DOHH2 (cell line): Measurements from ENCODE around the gene NEU3.
"Not testable (repeated sequence)": the region's sequence is repeated elsewhere in the genome, so short reads cannot be mapped to it uniquely, and the experiment has no call there.

Experiments
- H3F3A ChIP-seq: fragments of 200-600 bp; sonication (generic), shearing (Covaris generic); 2 replicates; pipeline ENCODE4 v1.6.0; 2016; ENCODE audit warnings: antibody characterized with exemption, mild to moderate bottlenecking; ENCODE audit not compliant: control insufficient read depth, insufficient read depth
- H3K27ac ChIP-seq: fragments of 200-600 bp; sonication (generic); 2 replicates; pipeline ENCODE4 v1.5.1; 2014; ENCODE audit warnings: low read depth, mild to moderate bottlenecking, low read length, moderate library complexity
- H3K27me3 ChIP-seq: fragments of 200-600 bp; sonication (generic); 2 replicates; pipeline ENCODE4 v1.6.1; 2014; ENCODE audit warnings: mild to moderate bottlenecking, low read length, mixed read lengths; ENCODE audit not compliant: control insufficient read depth
- H3K36me3 ChIP-seq: fragments of 200-600 bp; sonication (generic); 2 replicates; pipeline ENCODE4 v1.6.1; 2014; ENCODE audit warnings: mild to moderate bottlenecking, low read length, moderate library complexity, mixed read lengths; ENCODE audit not compliant: control insufficient read depth
- H3K4me1 ChIP-seq: fragments of 200-600 bp; sonication (generic); 2 replicates; pipeline ENCODE4 v1.6.1; 2014; ENCODE audit warnings: mild to moderate bottlenecking, low read length, mixed read lengths; ENCODE audit not compliant: control insufficient read depth
- H3K4me2 ChIP-seq: fragments of 200-600 bp; sonication (generic); 2 replicates; pipeline ENCODE4 v1.6.0; 2014; ENCODE audit warnings: mild to moderate bottlenecking, low read length, moderate library complexity
- H3K4me3 ChIP-seq: fragments of 200-600 bp; sonication (generic); 2 replicates; pipeline ENCODE4 v1.5.1; 2014; ENCODE audit warnings: mild to moderate bottlenecking, low read length, mixed read lengths
- H3K79me2 ChIP-seq: fragments of 200-600 bp; sonication (generic); 2 replicates; pipeline ENCODE4 v1.6.1; 2014; ENCODE audit warnings: mild to moderate bottlenecking, low read length, mixed read lengths; ENCODE audit not compliant: control insufficient read depth
- H3K9me2 ChIP-seq: fragments of 200-600 bp; sonication (generic); replicated peaks from 2 replicates; pipeline ENCODE4 v1.6.1; 2014; ENCODE audit warnings: mild to moderate bottlenecking, low read length, mixed read lengths; ENCODE audit not compliant: control insufficient read depth
- H3K9me3 ChIP-seq: fragments of 200-600 bp; sonication (generic); 2 replicates; pipeline ENCODE4 v1.6.1; 2014; ENCODE audit warnings: antibody characterized with exemption, low read length, mixed read lengths; ENCODE audit not compliant: control insufficient read depth, insufficient read depth
- H4K20me1 ChIP-seq: fragments of 200-600 bp; sonication (generic); 2 replicates; pipeline ENCODE4 v1.6.0; 2014; ENCODE audit warnings: low read depth, mild to moderate bottlenecking, antibody characterized with exemption, low read length, moderate library complexity; ENCODE audit not compliant: control insufficient read depth, insufficient read depth
- EZH2phosphoT487 ChIP-seq: fragments of 200-600 bp; sonication (generic); IDR thresholded peaks from 2 replicates; pipeline ENCODE4 v1.6.1; 2017; ENCODE audit warnings: borderline replicate concordance, mild to moderate bottlenecking, antibody characterized with exemption, low read length, moderate library complexity, mixed read lengths
- TF ChIP-seq, protein P1 (sequence below): fragments of 200-600 bp; sonication (generic); IDR thresholded peaks from one replicate; pipeline ENCODE4 v1.5.1; 2014; ENCODE audit warnings: antibody characterized with exemption, mild to moderate bottlenecking, low read depth, low read length; ENCODE audit not compliant: poor library complexity, severe bottlenecking

The NEU3 gene

GRCh38 chr11:74984070-74984469, 4.7 kb upstream of the NEU3 start:
- H3K4me3 ChIP-seq: no peak overlapping the region
- H3K27ac ChIP-seq: no peak overlapping the region
- H3K4me2 ChIP-seq: no peak overlapping the region
- no peaks in the 10 kb centered on the region for H3K27me3 ChIP-seq
- no peaks in the 10 kb centered on the region for H3K9me3 ChIP-seq
- H3K79me2 ChIP-seq: peaks cover 3% of the 10 kb centered on the region
- no peaks in the 10 kb centered on the region for H3K9me2 ChIP-seq
- peaks cover 19% of the 10 kb centered on the region for H3F3A ChIP-seq
- no peak for TF ChIP-seq EZH2phosphoT487
- TF ChIP-seq, protein P1, sequence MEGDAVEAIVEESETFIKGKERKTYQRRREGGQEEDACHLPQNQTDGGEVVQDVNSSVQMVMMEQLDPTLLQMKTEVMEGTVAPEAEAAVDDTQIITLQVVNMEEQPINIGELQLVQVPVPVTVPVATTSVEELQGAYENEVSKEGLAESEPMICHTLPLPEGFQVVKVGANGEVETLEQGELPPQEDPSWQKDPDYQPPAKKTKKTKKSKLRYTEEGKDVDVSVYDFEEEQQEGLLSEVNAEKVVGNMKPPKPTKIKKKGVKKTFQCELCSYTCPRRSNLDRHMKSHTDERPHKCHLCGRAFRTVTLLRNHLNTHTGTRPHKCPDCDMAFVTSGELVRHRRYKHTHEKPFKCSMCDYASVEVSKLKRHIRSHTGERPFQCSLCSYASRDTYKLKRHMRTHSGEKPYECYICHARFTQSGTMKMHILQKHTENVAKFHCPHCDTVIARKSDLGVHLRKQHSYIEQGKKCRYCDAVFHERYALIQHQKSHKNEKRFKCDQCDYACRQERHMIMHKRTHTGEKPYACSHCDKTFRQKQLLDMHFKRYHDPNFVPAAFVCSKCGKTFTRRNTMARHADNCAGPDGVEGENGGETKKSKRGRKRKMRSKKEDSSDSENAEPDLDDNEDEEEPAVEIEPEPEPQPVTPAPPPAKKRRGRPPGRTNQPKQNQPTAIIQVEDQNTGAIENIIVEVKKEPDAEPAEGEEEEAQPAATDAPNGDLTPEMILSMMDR: no peak
- H3K4me1 ChIP-seq: peaks cover 5% of the 10 kb centered on the region
- peaks cover 12% of the 10 kb centered on the region; the same call in 1 of the 2 replicates for H3K36me3 ChIP-seq
- no peaks in the 10 kb centered on the region; the same call in 1 of the 2 replicates for H4K20me1 ChIP-seq

- Histone ChIP-seq H3K27me3 (no peaks in the 10 kb centered on the region), H3K4me3 (no peak overlapping the region), H4K20me1 (no peaks in the 10 kb centered on the region; the same call in 1 of the 2 replicates), H3K4me1 (peaks cover 9% of the 10 kb centered on the region), H3K27ac (no peak overlapping the region), H3K36me3 (peaks cover 7% of the 10 kb centered on the region; the same call in 1 of the 2 replicates), H3K9me3 (no peaks in the 10 kb centered on the region), H3K9me2 (no peaks in the 10 kb centered on the region), H3K4me2 (no peak overlapping the region), H3K79me2 (peaks cover 10% of the 10 kb centered on the region), H3F3A (peaks cover 19% of the 10 kb centered on the region)
- TF ChIP-seq EZH2phosphoT487: no peak
- TF ChIP-seq, protein P1: no peak
These were observed 4.0 kb upstream of the NEU3 start for GRCh38 chr11:74984730-74985129.

- Histone ChIP-seq H3K4me3 (peak overlapping the region; percentile 98), H3K79me2 (peaks cover 47% of the 10 kb centered on the region), H3K4me1 (peaks cover 41% of the 10 kb centered on the region), H3K9me3 (no peaks in the 10 kb centered on the region), H3K36me3 (peaks cover 31% of the 10 kb centered on the region), H3K27me3 (no peaks in the 10 kb centered on the region), H3K9me2 (no peaks in the 10 kb centered on the region), H3K27ac (peak overlapping the region; percentile 80), H3K4me2 (peak overlapping the region; percentile 90), H4K20me1 (no peaks in the 10 kb centered on the region; the same call in 1 of the 2 replicates), H3F3A (peaks cover 16% of the 10 kb centered on the region)
- no peak for TF ChIP-seq EZH2phosphoT487
- TF ChIP-seq, protein P1: no peak
These were observed 516 bp downstream of the NEU3 start for GRCh38 chr11:74989260-74989638.

GRCh38 chr11:74990150-74990549, 1.4 kb downstream of the NEU3 start:
- not testable (repeated sequence) for H3K27me3 ChIP-seq, H3K9me2 ChIP-seq, H4K20me1 ChIP-seq, H3K9me3 ChIP-seq, H3K27ac ChIP-seq
- Histone ChIP-seq H3K4me2 (peak overlapping the region; percentile 90), H3K36me3 (peaks cover 40% of the 10 kb centered on the region), H3K4me3 (peak overlapping the region; percentile 98), H3F3A (peaks cover 16% of the 10 kb centered on the region), H3K79me2 (peaks cover 47% of the 10 kb centered on the region), H3K4me1 (peaks cover 41% of the 10 kb centered on the region)
